Esophagus (tissue), 2 donors: ENCODE measurements around the gene ZNF18. TPM values are rescaled to one million over a fixed set of nuclear protein-coding genes. Genes with fewer than 3 reads are reported as not detected.

Experiments
- H3K27ac ChIP-seq, 2 donors: one replicate each; pipeline ENCODE4 v1.5.1; 2013; ENCODE audit warnings: low read depth in 2 of 2, mild to moderate bottlenecking in 2 of 2, inconsistent platforms in 1 of 2, low read length in 1 of 2, moderate library complexity in 1 of 2
- H3K27me3 ChIP-seq, 2 donors: one replicate each; pipeline ENCODE4 v1.6.1; 2013; ENCODE audit warnings: low read length in 2 of 2, control low read depth in 1 of 2, mild to moderate bottlenecking in 1 of 2; ENCODE audit not compliant: insufficient read depth in 2 of 2, control insufficient read depth in 1 of 2
- H3K36me3 ChIP-seq, 2 donors: one replicate each; pipeline ENCODE4 v1.6.1; 2013; ENCODE audit warnings: low read length in 1 of 2; ENCODE audit not compliant: control insufficient read depth in 2 of 2, insufficient read depth in 2 of 2
- H3K4me1 ChIP-seq, 2 donors: one replicate each; pipeline ENCODE4 v1.6.1; 2013; ENCODE audit warnings: low read length in 1 of 2; ENCODE audit not compliant: control insufficient read depth in 2 of 2, insufficient read depth in 2 of 2
- H3K4me3 ChIP-seq, 2 donors: one replicate each; pipeline ENCODE4 v1.5.1; 2013; ENCODE audit warnings: low read length in 2 of 2, mild to moderate bottlenecking in 2 of 2, low read depth in 1 of 2, moderate library complexity in 1 of 2
- H3K9me3 ChIP-seq, 2 donors: one replicate each; pipeline ENCODE4 v1.6.1; 2013; ENCODE audit warnings: mild to moderate bottlenecking in 2 of 2, low read depth in 1 of 2, low read length in 1 of 2, moderate library complexity in 1 of 2; ENCODE audit not compliant: control insufficient read depth in 2 of 2, insufficient read depth in 1 of 2
- WGBS, 2 donors: extraction: QIAGEN DNeasy Blood & Tissue Kit; methylation state at CpG; one replicate each; pipeline ENCODE4 v1.1.7; 2013; 5-methylcytosine and 5-hydroxymethylcytosine counted together
- polyA plus RNA-seq, 2 donors: library from polyadenylated mRNA; stranded (reverse); fragments of 200-250 nt; gene quantifications; one replicate each; pipeline ENCODE4 v1.2.3, GENCODE V29; 2013
- donor health status: healthy with polysubstance abuse.
- donor health status: Bipolar disorder and iron deficiency.

Gene ZNF18
- polyA plus RNA-seq: 1 to 10 TPM; 4.6 to 5.9 TPM

- Histone ChIP-seq H3K4me1 (no peaks in the 10 kb centered on the region), H3K9me3 (no peaks in the 10 kb centered on the region), H3K27me3 (no peaks in the 10 kb centered on the region), H3K4me3 (peak within 1 kb of the TSS; percentile 78 to 96), H3K27ac (peak within 1 kb of the TSS; percentile 96), H3K36me3 (peaks cover 2 to 4% of the 10 kb centered on the region in 2 donors)
- 1% methylated on average over 52 to 74 of the region's 74 CpGs for WGBS, 2 donors
Observed at GRCh38 chr17:11997147-11997971, at the start of gene ZNF18. Gene ZNF18, minus strand, starts transcription at chr17:11997475. Its CDS starts 4,646 bp downstream, at chr17:11992829.

- 65 to 66% methylated on average over 2 of the region's 2 CpGs for WGBS, 2 donors
Observed at GRCh38 chr17:12046786-12047185, 49.5 kb upstream of the ZNF18 start.

GRCh38 chr17:12043702-12044101 is 46.4 kb upstream of the ZNF18 start:
- no peaks in the 10 kb centered on the region for H3K4me1 ChIP-seq
- WGBS, 2 donors: 93% methylated on average over 6 of the region's 6 CpGs
- no peak overlapping the region for H3K4me3 ChIP-seq
- no peak overlapping the region for H3K27ac ChIP-seq
- no peaks in the 10 kb centered on the region for H3K27me3 ChIP-seq
- H3K36me3 ChIP-seq: no peaks in the 10 kb centered on the region
- no peaks in the 10 kb centered on the region for H3K9me3 ChIP-seq

More at GRCh38 chr17:12046786-12047185, 49.5 kb upstream of the ZNF18 start:
- no peaks in the 10 kb centered on the region for H3K9me3 ChIP-seq
- no peak overlapping the region for H3K4me3 ChIP-seq
- no peak overlapping the region for H3K27ac ChIP-seq
- no peaks in the 10 kb centered on the region for H3K27me3 ChIP-seq
- H3K36me3 ChIP-seq: no peaks in the 10 kb centered on the region
- H3K4me1 ChIP-seq: peaks cover 2 to 4% of the 10 kb centered on the region in 2 donors

GRCh38 chr17:12041312-12041711 is 44.0 kb upstream of the ZNF18 start:
- no peaks in the 10 kb centered on the region for H3K36me3 ChIP-seq
- 19 to 52% methylated on average over 3 of the region's 3 CpGs for WGBS, 2 donors

GRCh38 chr17:12040478-12040877 is 43.2 kb upstream of the ZNF18 start:
- H3K27ac ChIP-seq: no peak overlapping the region
- no peak overlapping the region for H3K4me3 ChIP-seq
- H3K4me1 ChIP-seq: no peaks in the 10 kb centered on the region
- no peaks in the 10 kb centered on the region for H3K9me3 ChIP-seq
- WGBS, 2 donors: 37 to 42% methylated on average over 3 of the region's 3 CpGs
- no peaks in the 10 kb centered on the region for H3K36me3 ChIP-seq
- H3K27me3 ChIP-seq: no peaks in the 10 kb centered on the region

More at GRCh38 chr17:12041312-12041711, 44.0 kb upstream of the ZNF18 start:
- H3K4me3 ChIP-seq: no peak overlapping the region
- no peaks in the 10 kb centered on the region for H3K4me1 ChIP-seq
- no peak overlapping the region for H3K27ac ChIP-seq
- H3K27me3 ChIP-seq: no peaks in the 10 kb centered on the region
- no peaks in the 10 kb centered on the region for H3K9me3 ChIP-seq

DNA sequence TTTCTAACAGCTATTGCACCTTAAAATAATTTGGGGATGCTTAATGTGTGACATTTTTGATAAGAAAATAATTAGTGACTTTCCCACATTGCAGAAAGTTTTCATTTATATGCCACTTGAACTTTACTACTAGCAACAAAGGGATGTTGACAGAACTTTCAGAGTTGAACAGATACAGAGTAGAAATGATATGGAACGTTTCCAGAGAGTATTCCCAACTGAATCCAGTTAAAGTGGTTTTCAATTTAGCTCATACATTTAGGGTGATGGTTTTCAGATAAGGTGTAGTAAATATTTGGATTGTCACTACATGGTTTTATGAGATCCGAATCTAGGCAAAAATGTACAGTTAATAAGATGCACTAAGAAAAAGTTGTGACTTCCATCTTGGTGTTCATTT is 40.7 kb upstream of the ZNF18 start:
- Histone ChIP-seq H3K27ac (no peak overlapping the region), H3K4me1 (no peaks in the 10 kb centered on the region), H3K36me3 (peaks cover 0 to 2% of the 10 kb centered on the region in 2 donors), H3K27me3 (no peaks in the 10 kb centered on the region), H3K9me3 (no peaks in the 10 kb centered on the region), H3K4me3 (no peak overlapping the region)
- 47 to 61% methylated on average over 2 of the region's 2 CpGs for WGBS, 2 donors

DNA sequence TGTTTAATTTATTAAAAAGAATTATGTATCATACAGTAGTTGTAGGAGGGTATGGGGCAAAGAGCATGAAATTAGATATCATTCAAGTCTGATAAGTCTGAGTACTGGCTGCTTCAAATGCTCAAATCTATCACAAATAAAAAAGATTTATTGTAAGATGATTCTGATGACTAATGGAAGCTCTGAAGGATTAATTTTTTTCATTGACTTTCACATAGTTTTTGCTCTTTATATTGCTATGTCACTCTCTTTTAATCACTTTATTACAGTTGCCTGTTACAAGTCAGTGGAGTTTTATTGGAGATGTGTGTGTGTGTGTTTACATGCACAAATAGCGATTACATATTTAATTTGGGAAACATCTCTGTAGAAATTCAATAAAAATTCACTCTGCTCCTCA is 38.4 kb upstream of the ZNF18 start:
- Histone ChIP-seq H3K4me3 (no peak overlapping the region), H3K9me3 (no peaks in the 10 kb centered on the region), H3K27me3 (no peaks in the 10 kb centered on the region), H3K36me3 (peaks cover 0 to 2% of the 10 kb centered on the region in 2 donors), H3K4me1 (no peaks in the 10 kb centered on the region), H3K27ac (no peak overlapping the region)
- 69 to 96% methylated on average over 1 of the region's 1 CpG for WGBS, 2 donors

DNA sequence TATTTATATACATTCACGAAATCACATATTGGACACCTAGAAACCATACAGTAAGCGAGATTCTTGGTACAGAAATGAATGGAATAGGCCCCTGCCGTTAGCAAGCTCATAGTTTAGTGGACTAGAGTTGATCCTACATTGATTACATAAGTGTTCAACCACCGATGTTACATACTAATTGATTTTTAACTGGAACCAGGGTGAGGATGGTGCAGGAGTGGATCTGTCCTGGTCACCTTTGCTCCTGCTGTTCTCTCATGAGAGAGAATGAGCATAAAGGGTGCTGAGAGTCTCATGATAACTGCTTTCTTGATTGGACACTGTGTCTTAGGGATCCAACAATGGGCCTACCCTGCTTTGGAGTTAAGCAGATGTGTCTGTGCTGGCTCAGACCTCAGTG is 37.3 kb upstream of the ZNF18 start:
- Histone ChIP-seq H3K27ac (no peak overlapping the region), H3K4me3 (no peak overlapping the region), H3K36me3 (peaks cover 0 to 2% of the 10 kb centered on the region in 2 donors), H3K27me3 (no peaks in the 10 kb centered on the region), H3K4me1 (no peaks in the 10 kb centered on the region), H3K9me3 (no peaks in the 10 kb centered on the region)
- WGBS, 2 donors: 90 to 93% methylated on average over 4 of the region's 4 CpGs

GRCh38 chr17:12028611-12029010 is 31.3 kb upstream of the ZNF18 start:
- Histone ChIP-seq H3K4me3 (no peak overlapping the region), H3K4me1 (peaks cover 1% of the 10 kb centered on the region in 2 donors), H3K27me3 (no peaks in the 10 kb centered on the region), H3K27ac (peak overlapping the region in 1 of 2 donors; percentile 22), H3K36me3 (no peaks in the 10 kb centered on the region), H3K9me3 (no peaks in the 10 kb centered on the region)
- WGBS, 2 donors: 93 to 98% methylated on average over 2 of the region's 2 CpGs

DNA sequence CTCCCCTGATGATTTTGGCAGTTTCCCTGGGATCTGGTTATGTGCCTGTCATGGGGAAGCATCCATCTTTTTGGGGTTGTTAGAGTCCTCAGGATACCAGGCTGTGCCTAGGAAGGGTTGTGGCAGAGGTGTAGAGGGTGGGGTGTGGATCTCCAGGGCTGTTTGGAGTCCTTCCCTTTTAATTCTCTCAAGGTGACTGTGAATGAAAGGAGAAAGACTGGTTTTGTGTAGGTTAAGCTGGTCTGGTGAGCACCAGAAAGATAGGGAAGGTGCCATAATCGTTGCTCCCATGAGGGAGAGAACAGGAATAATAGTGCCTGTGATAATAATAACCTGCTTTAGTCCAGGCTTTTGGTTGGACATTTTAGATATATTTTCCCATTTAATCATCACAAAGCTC is 30.4 kb upstream of the ZNF18 start:
- no peaks in the 10 kb centered on the region for H3K9me3 ChIP-seq
- H3K27me3 ChIP-seq: no peaks in the 10 kb centered on the region
- H3K27ac ChIP-seq: peak overlapping the region in 1 of 2 donors; percentile 58
- peaks cover 3 to 4% of the 10 kb centered on the region in 2 donors for H3K4me1 ChIP-seq
- no peak overlapping the region for H3K4me3 ChIP-seq
- 57 to 62% methylated on average over 1 of the region's 1 CpG for WGBS, 2 donors
- no peaks in the 10 kb centered on the region for H3K36me3 ChIP-seq
